IPS DF 6.9 (cell line): ENCODE measurements around the gene TMEM161A.

Experiments
- DNase-seq: peaks from one replicate; pipeline ENCODE4 v3.0.0-alpha.2; 2013; ENCODE audit warnings: low read depth, low spot score
- H3K27ac ChIP-seq: one replicate; pipeline ENCODE4 v1.5.1; 2013; ENCODE audit warnings: low read length, control low read depth
- H3K27me3 ChIP-seq: 2 replicates; pipeline ENCODE4 v1.6.1; 2013; ENCODE audit warnings: mild to moderate bottlenecking, low read length; ENCODE audit not compliant: control insufficient read depth, insufficient read depth
- H3K36me3 ChIP-seq: 2 replicates; pipeline ENCODE4 v1.6.1; 2013; ENCODE audit warnings: low read length; ENCODE audit not compliant: control insufficient read depth, insufficient read depth
- H3K4me1 ChIP-seq: 2 replicates; pipeline ENCODE4 v1.6.1; 2013; ENCODE audit warnings: low read length; ENCODE audit not compliant: control insufficient read depth, insufficient read depth
- H3K4me3 ChIP-seq: 2 replicates; pipeline ENCODE4 v1.5.1; 2013; ENCODE audit warnings: mild to moderate bottlenecking, low read length
- H3K9me3 ChIP-seq: 2 replicates; pipeline ENCODE4 v1.6.1; 2013; ENCODE audit warnings: low read length, inconsistent platforms; ENCODE audit not compliant: control insufficient read depth, insufficient read depth
- WGBS: extraction: QIAGEN DNeasy Blood & Tissue Kit; methylation state at CpG from one replicate; pipeline ENCODE4 v1.1.7; 2013; ENCODE audit warnings: mixed read lengths, missing lambda C conversion rate; ENCODE audit not compliant: insufficient read length, insufficient coverage; 5-methylcytosine and 5-hydroxymethylcytosine counted together

TMEM161A gene

DNA sequence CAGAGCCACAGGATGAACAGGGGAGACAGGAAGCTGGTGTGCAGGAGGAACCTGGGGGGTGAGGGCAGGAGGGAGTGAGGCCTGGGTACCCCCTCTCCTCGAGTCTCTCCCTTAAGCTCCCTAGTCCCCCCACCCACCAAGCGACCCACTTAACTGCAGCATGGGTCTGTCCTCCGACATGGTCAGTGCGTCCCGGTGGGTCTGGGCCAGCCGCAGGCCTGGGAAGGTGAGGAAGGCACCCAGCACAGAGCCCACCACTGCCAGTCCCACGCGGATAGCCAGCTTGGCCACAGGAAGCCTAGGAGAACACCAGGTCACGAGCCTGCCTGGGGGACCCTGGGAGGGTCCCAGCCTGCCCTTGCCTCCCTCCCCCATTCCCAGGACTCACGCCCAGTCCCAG lies 16.9 kb downstream of the TMEM161A start:
- no peak overlapping the region for H3K27ac ChIP-seq
- WGBS = no CpG with 5 or more reads among the region's 10 CpGs
- DNase-seq = no peak
- H3K9me3 ChIP-seq = no peaks in the 10 kb centered on the region
- H3K4me3 ChIP-seq = no peak overlapping the region
- peaks cover 4% of the 10 kb centered on the region for H3K4me1 ChIP-seq
- no peaks in the 10 kb centered on the region for H3K27me3 ChIP-seq
- H3K36me3 ChIP-seq = no peaks in the 10 kb centered on the region

DNA sequence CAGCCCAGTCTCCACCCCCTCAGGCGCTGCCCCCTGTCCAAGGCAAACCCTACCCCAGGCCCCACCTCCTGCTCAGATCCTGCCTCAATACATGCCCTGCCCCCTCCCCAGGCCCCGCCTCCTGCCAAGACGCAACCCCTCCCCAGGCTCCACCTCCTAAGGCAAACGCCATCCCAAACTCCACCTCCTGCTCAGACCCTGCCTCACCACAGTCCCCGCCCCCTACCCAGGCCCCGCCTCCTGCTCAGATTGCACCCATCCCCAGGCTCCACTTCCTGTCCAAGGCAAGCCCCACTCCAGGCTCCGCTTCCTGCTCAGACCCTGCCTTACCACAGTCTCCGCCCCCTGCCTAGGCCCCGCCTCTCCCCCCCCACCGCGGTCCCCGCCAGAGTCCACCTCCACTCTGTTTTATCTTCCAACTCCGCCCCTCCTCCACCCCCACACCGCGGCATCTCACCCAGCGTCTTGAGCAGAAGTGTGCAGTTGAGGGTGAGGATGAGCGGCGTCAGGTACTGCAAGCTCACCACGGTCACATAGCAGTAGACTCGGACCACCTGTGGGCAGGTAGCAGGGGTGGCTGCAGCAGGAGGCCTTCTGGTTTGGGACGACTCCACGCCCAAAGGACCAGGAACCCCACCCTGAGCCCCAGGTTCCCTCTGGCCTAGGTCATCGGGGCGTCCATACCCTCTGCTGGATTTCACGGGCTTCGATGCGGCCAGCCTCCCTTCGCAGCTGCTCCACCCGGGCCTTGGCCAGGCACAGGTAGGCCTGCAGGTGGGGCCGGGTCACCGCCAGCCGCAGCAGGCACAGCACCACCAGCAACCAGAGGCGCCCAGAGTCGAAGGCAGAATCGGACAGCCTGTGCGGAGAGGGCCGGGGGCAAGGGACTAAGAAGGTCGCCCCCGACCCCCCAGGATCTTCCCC lies 17.7 kb downstream of the TMEM161A start:
- H3K36me3 ChIP-seq = no peaks in the 10 kb centered on the region
- no peaks in the 10 kb centered on the region for H3K9me3 ChIP-seq
- H3K4me1 ChIP-seq = peaks cover 4% of the 10 kb centered on the region
- WGBS = no CpG with 5 or more reads among the region's 39 CpGs
- H3K27me3 ChIP-seq = no peaks in the 10 kb centered on the region
- H3K4me3 ChIP-seq = peak overlapping the region; percentile 22; the same call in 1 of the 2 replicates
- H3K27ac ChIP-seq = no peak overlapping the region
- peak; percentile 94 for DNase-seq

DNA sequence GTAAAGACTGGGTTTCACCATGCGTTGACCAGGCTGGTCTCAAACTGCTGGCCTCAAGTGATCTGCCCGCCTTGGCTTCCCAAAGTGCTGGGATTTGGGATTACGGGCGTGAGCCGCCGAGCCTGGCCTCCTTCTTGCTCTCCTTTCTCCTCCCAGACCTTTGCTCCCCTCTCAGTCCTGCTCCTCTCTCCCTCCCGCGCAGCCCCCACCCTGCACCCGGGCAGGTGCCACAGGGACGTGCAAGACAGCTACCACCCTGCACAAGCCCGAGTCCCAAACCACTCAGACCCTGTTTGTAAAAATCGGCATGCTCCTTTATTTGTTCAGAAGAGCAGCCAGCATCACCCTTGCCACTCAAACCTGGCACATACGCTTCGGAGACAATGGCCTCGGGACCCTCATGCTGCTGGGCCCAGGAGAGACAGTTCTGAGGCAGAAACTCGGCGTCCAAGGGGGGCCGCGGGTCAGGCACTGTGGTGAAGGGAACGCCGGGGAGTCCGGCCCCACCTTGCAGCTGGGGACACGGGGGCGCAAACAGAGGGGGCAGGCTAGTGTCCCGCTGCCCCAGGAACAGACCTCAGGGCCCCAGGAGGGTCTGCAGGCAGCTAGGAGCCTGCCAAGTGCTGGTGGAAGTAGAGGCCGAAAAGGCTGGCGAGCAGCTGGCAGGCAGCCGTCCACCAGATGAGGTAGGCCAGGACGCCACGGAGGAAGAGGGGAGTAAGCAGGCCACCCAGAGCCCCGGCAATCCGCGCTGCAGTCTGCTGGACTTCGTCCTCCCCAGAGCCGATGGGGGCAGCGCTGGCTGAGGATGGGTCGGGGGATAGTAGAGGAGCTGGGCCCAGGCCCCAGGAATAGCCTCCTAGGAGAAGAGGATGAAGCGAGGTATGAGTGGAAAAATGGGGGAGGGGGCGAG lies 18.7 kb downstream of the TMEM161A start:
- no CpG with 5 or more reads among the region's 39 CpGs for WGBS
- no peaks in the 10 kb centered on the region for H3K36me3 ChIP-seq
- H3K4me3 ChIP-seq = no peak overlapping the region

DNA sequence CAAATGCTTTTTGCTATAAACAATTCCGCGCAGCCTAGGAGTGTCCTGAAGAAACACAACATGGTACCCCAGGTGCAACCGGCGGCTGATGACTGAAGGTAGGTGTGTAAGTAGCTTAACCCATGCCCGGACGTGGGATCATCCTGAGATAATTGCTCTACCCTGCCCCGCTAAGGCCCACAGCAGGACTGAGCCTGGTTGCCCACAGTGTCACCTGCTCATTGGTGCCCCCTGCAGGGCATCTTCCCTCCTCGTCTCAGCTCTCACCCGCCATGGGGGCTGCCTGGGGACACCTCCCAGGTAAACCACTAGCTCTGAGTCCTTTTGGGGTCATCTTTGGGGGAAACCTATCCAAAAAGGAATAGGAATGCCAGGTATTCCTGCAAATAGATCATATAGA lies 22.3 kb downstream of the TMEM161A start:
- H3K27ac ChIP-seq = no peak overlapping the region
- no peaks in the 10 kb centered on the region; the same call in 1 of the 2 replicates for H3K36me3 ChIP-seq
- H3K4me1 ChIP-seq = peaks cover 8% of the 10 kb centered on the region; the same call in 1 of the 2 replicates
- H3K9me3 ChIP-seq = no peaks in the 10 kb centered on the region
- no CpG with 5 or more reads among the region's 9 CpGs for WGBS
- no peak overlapping the region for H3K4me3 ChIP-seq
- DNase-seq = peak; percentile 41
- no peaks in the 10 kb centered on the region; the same call in 1 of the 2 replicates for H3K27me3 ChIP-seq

More for the DNA sequence above, 18.7 kb downstream of the TMEM161A start:
- H3K4me1 ChIP-seq = peaks cover 4% of the 10 kb centered on the region
- H3K9me3 ChIP-seq = no peaks in the 10 kb centered on the region
- no peak for DNase-seq
- H3K27ac ChIP-seq = no peak overlapping the region
- no peaks in the 10 kb centered on the region for H3K27me3 ChIP-seq

DNA sequence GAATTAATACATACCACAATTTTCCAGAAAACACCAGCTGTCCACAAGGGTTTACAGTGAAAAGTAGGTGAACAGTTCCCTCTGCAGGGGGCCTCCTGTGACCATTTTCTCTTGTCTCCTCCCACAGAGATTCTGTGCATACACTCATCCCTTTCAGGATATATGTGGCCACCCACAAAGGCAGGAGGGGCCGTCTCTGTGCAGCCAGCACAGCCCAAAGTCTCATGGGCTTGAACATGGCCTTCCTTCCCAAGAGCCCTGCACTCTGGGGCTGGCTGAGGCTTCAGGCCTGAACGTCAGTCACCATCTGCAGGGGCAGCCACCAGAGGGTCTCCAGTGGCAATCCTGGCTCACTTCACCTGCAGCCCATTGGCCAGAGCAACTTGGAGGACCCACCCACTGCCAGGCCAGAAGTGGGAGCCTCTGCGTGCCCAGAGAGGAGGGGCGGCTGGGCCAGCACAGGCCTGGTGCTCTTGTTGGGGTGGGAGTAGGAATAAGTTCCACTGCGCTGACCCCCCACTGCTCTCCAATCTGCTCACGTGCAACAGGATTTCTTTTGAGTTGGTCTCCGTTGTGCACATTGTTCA lies 25.1 kb downstream of the TMEM161A start:
- WGBS = no CpG with 5 or more reads among the region's 7 CpGs

DNA sequence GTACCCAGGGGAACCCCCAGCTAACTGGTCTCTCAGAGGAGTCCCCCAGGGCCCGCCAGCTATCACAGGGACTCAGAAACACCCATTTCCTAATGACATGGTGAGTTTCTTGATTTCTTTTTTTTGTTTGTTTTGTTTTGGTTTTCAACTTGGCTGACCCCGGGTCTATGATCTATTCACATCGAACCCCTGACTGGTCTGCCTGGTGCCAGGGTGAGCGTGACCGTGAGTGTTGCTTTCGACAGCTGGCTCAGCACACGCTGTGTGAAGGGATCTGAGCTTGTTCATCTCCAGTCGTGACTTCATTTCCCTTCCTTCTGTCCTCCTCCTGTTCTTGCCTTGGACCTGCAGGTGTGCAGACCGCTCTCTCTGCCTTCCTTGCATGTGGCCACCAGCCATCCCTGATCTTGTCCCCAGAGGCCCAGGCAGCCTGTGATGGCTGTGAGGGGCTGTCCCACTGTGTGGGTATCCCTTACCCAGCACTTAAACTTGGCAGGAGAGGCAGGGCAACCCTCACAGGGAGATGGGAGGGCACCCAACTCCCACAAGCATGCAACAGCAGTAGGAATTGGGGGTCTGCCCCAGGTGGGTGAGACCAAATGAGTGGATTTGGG lies 26.2 kb downstream of the TMEM161A start:
- Histone ChIP-seq H3K4me1 (0 out of 2 replicates have a peak, but pooled peaks cover 4% of the 10 kb centered on the region), H3K9me3 (no peaks in the 10 kb centered on the region), H3K36me3 (no peaks in the 10 kb centered on the region; the same call in 1 of the 2 replicates), H3K27me3 (no peaks in the 10 kb centered on the region; the same call in 1 of the 2 replicates), H3K27ac (no peak overlapping the region), H3K4me3 (no peak overlapping the region)
- no peak for DNase-seq
- WGBS = no CpG with 5 or more reads among the region's 9 CpGs

More for the DNA sequence above, 25.1 kb downstream of the TMEM161A start:
- Histone ChIP-seq H3K4me3 (no peak overlapping the region), H3K36me3 (no peaks in the 10 kb centered on the region; the same call in 1 of the 2 replicates), H3K9me3 (no peaks in the 10 kb centered on the region), H3K4me1 (0 out of 2 replicates have a peak, but pooled peaks cover 4% of the 10 kb centered on the region), H3K27ac (no peak overlapping the region), H3K27me3 (no peaks in the 10 kb centered on the region; the same call in 1 of the 2 replicates)
- DNase-seq = no peak

DNA sequence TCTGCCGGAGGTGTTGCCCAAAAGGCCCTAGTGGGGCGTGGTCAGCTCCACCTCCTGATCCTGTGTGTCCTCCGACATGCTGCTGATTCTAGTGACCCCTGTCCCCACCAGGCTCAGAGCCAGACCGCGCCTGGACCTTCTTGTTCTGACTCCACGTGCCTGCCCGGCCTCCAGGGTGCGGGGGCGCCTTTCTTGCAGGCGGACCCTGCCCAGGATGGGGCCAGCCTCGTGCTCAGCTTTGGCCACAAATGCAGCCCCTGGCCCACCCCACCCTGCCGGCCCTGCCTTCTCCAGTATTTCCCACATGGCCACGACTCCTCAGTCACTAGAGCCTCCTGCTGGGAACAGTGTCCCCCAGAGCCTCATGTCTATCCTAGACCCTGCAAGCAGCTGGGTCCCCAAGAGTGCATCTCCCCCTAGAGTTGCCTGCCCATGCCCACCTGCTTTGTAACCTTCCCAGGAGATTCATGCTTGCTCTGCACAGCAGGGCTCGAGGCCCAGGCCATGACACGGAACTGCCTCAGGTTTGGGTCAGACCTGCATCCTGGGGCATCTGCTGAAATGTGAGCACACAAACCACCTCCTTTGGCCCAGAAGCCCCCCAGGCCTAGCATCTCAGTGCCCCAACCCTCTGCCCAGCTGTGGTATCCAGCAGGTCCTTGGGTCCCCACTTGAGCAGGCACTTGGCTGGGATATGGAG lies 27.0 kb downstream of the TMEM161A start:
- no peak for DNase-seq
- 0 out of 2 replicates have a peak, but pooled peaks cover 4% of the 10 kb centered on the region for H3K4me1 ChIP-seq
- H3K36me3 ChIP-seq = no peaks in the 10 kb centered on the region; the same call in 1 of the 2 replicates
- no peaks in the 10 kb centered on the region; the same call in 1 of the 2 replicates for H3K27me3 ChIP-seq
- WGBS = no CpG with 5 or more reads among the region's 15 CpGs
- H3K27ac ChIP-seq = no peak overlapping the region
- H3K9me3 ChIP-seq = no peaks in the 10 kb centered on the region
- H3K4me3 ChIP-seq = no peak overlapping the region

DNA sequence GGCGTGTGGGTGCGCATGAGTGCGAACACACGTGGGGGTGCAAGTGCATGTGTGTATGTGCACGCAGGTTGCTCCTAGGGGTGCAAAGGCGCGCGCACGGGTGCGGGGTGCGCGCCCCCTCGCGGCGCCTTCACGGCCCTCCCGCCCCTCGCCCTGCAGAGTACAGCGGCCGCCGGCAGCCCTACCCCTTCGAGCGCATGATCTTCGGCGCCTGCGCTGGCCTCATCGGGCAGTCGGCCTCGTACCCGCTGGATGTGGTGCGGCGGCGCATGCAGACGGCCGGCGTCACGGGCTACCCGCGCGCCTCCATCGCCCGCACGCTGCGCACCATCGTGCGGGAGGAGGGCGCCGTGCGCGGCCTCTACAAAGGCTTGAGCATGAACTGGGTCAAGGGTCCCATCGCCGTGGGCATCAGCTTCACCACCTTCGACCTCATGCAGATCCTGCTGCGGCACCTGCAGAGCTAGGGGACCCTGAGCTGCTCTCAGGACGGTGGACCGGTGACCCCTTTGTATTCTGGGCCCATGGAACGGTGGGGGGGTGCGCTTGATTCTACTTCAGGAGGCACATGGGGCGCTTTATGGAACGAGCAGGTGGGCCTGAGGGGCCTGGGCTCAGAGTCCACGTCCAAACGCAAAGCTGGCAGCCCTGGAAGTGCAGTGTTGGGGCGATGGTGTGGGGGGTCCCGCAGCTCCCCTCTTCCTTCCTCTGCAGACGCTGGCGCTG lies 27.7 kb downstream of the TMEM161A start:
- DNase-seq = no peak
- H3K4me3 ChIP-seq = no peak overlapping the region; the same call in 1 of the 2 replicates
- whole genome bisulfite sequencing = no CpG with 5 or more reads among the region's 66 CpGs

DNA sequence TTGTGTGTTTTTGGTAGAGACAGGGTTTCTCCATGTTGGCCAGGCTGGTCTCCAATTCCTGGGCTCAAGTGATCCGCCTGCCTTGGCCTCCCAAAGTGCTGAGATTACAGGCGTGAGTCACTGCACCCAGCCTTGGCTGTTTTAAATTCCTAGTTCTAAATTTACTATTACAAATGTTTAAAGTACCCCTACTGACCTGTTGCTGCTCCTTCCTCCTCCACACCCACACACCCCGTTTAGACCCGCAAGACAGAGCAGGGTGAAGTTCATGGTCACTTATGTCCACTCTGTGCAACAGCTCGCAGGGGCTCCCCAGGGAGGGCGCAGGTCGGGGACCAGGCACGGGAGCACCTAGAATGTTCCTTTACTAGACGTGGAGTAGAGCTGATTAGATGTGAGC lies 28.7 kb downstream of the TMEM161A start:
- WGBS = no CpG with 5 or more reads among the region's 9 CpGs
- Histone ChIP-seq H3K9me3 (no peaks in the 10 kb centered on the region), H3K27ac (no peak overlapping the region), H3K4me1 (peaks cover 6% of the 10 kb centered on the region; the same call in 1 of the 2 replicates), H3K4me3 (no peak overlapping the region), H3K36me3 (no peaks in the 10 kb centered on the region; the same call in 1 of the 2 replicates), H3K27me3 (no peaks in the 10 kb centered on the region; the same call in 1 of the 2 replicates)
- no peak for DNase-seq

More for the DNA sequence above, 27.7 kb downstream of the TMEM161A start:
- H3K36me3 ChIP-seq = no peaks in the 10 kb centered on the region; the same call in 1 of the 2 replicates
- 0 out of 2 replicates have a peak, but pooled peaks cover 4% of the 10 kb centered on the region for H3K4me1 ChIP-seq
- H3K27me3 ChIP-seq = no peaks in the 10 kb centered on the region; the same call in 1 of the 2 replicates
- no peaks in the 10 kb centered on the region for H3K9me3 ChIP-seq
- no peak overlapping the region for H3K27ac ChIP-seq
